ENCODE results near the gene TMEM253.

Gene TMEM253

DNA sequence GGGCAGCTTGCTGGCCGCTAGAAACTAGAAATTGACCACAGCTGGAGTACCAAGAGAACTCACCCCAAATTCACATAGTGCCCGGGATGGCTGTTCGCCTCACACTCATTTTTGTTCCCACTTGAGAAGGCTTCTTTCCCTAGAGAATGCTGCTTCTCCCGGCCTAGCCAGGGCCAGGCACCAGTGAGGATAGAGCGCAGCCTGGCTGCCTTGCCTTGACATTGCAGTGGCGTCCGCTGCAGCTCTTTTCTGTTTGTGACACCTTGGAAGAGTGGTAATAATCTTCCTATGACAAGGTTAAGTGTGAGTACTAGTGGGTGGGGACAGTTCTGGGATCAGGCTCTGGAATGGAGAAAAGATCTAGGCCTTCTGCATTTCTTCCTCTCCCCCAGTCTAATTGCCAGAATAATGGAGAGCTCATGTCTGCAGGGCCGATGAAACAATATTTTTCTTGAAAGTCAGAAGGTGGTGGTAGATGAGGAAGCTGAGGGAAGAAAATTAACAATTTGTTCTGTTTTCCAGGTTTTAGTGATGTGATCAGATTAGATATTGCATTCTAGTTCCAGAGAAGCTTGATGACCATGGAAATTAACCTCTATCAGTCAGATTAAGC lies 3.7 kb downstream of the TMEM253 start:
- DNase-seq (ENCODE audit: low read depth) = peak; percentile 80

- no peak for DNase-seq (ENCODE audit: low read depth)
Measured at GRCh38 chr14:21105095-21105494, 4.2 kb downstream of the TMEM253 start.

DNA sequence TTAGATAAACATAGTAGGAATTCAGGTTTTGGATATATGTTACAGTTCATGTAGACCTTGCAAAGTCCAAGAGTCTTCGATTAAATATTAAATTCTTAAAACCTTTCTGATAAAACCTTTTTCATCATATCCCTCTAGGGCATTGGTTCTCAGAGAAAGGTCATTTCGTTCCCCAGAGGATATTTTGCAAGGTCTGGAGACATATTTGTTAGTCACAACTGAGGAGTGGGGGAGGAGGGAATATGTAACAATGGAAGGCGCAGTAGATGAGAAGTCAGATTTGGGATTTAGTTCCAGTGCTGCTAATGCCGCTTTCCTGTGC lies 5.3 kb downstream of the TMEM253 start:
- peak; percentile 77 for DNase-seq (ENCODE audit: low read depth)

GRCh38 chr14:21106498-21107282 lies 5.8 kb downstream of the TMEM253 start:
- peak; percentile 72 for DNase-seq (ENCODE audit: low read depth)

GRCh38 chr14:21107283-21107800 lies 6.5 kb downstream of the TMEM253 start:
- DNase-seq (ENCODE audit: low read depth) = peak; percentile 14

DNA sequence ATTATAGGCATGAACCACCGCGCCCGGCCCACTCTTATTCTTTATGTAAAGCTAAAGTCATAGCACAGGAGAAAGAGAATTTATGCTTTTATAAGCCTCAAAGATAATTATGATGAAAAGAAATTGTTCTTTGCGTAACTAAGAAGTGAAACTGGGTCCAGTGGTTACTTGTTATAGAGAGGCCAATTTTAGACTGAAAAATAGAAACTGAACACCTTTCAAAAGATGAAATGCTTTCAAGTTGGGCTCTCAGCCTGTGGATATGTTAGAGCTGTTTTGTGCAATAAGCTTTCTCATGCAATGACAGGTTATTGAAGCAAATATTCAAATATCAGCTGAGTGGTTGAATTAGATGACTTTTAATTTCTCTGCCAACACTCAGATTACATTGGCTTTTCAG lies 7.9 kb downstream of the TMEM253 start:
- no peak for DNase-seq (ENCODE audit: low read depth)

DNA sequence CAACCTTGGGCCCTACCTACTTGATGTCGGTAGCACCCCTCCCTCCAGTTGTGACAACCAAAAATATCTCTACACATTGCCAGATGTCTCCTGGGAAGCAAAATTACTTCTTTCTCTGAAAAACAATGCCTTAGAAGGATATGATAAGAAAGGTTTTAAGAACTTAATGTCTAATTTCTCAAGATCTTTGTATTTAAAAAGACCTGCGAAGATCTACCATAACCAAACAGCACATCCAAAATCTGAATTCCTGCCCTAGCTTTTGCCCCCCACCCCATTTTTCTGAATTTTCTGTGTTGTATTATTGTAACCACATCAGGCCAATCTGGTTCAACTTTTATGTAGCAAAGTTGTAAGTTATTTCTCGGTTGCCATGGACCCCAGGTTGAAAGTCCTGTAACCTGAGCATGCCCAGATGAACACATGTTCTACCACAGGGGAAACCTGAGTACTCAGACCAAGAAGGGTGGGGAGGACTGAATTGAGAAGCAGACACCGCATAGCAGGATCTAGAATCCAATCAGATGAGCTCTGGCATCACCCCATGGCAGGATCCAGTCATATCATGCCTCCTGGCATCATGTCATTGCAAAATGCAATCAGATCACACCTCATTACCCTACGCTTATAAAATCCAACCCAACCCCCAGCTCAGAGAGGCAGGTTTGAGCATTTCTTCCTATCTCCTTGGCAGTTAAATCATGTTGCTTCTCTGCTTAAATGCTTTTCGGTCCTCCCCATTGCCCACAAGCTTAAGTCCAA lies 8.7 kb downstream of the TMEM253 start:
- no peak for DNase-seq (ENCODE audit: low read depth)

DNA sequence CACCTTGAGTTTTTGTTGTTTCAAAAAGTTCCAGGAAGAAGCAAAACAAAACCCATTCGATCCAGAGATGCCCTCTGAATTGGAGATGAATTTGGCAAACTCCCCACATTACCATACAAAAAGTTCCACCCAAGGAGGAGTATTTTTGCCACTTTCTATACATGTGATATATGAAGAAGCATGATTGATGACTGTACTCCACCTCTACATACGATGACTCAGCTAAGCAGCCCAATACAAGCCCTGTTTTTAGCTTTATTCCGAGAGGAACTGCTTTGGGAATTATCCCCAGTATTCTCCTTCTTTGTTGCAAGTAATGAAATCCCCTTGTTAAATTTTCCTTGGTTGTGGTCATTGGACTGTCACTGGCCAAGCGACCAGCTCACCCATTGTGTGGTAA lies 11.4 kb downstream of the TMEM253 start:
- no peak for DNase-seq (ENCODE audit: low read depth)

DNA sequence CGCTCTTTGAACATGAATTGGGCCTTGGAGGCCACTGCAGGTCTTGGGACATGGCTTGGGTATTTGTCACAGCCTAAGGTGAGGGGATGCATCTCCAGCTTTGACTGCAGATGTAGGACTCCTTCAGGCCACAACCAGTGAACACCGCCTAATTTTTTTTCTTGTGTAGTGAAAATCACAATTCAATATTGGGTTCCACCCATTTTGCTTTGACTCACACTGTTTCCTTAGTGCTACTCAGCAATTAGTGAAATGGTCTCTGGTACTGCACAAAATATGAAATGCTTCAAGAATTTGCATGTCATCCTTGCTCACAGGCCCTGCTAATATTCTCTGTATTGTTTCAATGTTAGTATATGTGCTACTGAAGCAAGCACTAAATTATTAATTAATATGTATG lies 12.5 kb downstream of the TMEM253 start:
- DNase-seq (ENCODE audit: low read depth) = no peak

GRCh38 chr14:21118933-21119332 lies 18.1 kb downstream of the TMEM253 start:
- no peak for DNase-seq (ENCODE audit: low read depth)

DNA sequence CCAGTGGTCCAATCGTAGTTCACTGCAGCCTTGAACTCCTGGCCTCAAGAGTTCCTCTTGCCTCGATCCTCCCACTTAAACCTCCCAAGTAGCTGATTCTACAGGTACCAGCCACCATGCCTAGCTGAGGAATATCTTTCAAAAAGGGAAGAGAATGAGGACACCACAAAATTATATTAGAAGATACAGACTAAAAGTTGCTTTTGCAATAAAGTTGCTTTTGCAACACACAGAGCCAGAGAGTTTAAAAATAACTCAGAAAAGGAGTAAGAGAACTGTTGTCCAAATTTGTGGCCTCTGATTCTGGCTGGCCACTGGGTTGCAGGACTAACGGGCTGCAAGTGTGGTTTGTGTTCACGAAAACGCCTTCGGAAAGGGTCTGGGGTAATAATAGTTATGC lies 19.8 kb downstream of the TMEM253 start:
- DNase-seq (ENCODE audit: low read depth) = no peak

DNA sequence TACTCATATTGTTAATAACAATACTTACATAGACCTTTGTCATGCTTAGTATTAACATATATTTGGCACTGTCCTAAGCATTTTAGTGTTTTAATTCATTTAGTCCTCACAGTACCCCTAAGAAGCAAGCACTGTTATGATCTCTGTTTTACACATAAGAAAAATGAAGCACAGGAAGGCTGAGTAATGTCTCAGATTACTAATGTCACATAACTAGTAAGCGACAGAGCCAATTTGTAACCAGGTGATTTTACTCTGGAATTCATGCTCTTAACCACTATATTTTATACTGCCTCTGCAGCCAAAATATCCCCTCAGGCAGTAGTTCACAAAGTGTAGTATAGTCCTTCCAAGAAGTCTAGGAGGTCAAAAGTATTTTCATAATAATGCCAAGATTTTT lies 20.3 kb downstream of the TMEM253 start:
- no peak for DNase-seq (ENCODE audit: low read depth)

- DNase-seq (ENCODE audit: low read depth) = no peak
Measured at GRCh38 chr14:21123429-21123828, 22.6 kb downstream of the TMEM253 start.

- no peak for DNase-seq (ENCODE audit: low read depth)
Measured at GRCh38 chr14:21133901-21134300, 33.0 kb downstream of the TMEM253 start.

GRCh38 chr14:21136024-21136423 lies 35.2 kb downstream of the TMEM253 start:
- DNase-seq (ENCODE audit: low read depth) = no peak

DNA sequence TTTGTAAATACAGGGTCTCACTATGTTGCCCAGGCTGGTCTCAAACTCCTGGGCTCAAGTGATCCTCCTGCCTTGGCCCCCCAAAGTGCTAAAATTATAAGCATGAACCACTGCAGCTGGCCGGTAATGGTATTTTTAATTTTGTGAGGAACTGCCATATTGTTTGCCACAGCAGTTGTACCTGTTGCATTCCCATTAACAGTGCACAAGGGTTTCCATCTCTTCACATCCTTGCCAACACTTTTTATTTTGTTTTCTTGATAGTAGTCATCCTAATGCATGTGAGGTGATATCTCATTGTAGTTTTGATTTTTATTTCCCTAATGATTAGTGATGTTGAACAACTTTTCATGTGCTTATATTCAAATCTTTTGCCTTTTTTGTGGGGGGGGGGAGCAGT lies 41.5 kb downstream of the TMEM253 start:
- no peak for DNase-seq (ENCODE audit: low read depth)

DNA sequence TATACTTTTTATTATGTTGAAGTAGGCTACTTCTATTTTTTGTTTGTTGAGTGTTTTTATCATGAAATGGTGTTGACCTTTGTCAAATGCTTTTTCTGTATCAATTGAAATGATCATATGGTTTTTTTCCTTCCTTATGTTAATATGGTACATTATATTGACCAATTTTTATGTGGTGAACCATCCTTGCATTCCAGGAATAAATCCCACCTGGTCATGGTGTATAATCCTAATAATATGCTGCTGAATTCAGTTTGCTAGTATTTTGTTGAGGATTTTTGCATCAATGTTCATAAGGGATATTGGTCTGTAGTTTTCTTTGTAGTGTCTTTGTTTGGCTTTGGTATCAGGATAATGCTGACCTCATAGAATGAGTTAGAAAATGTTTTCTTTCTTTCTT lies 44.6 kb downstream of the TMEM253 start:
- no peak for DNase-seq (ENCODE audit: low read depth)

DNA sequence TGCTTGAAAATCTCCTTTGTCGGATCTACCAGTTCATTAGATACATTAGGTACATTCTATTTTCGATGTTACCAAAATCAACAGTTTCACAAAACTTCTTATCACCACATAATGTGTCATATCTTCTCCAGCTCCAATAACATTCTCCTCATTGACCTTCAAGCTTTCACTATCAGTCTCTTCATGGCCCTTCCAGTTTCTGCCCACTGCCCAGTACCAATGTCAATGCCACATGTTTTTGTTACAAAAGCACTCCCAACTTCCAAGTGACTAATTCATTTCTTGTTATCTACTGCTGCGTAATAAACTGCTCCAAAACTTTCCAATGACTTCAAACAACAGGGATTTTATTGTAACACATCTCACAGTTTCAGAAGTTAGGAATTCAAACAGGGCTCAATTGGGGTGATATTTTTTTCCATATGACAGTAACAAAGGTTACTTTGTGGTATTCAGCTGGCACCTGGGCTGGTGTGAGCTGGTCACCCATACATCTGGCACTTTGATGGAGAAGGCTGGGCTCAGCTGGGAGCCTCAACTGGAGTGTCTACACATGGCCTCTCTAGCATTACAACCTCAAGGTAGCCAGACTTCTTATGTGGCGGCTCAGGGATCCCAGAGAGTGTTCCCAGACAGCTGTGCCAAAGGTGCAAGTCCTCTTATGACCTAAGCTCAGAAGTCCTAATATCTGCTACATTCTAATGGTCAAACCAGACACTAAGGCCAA lies 48.9 kb downstream of the TMEM253 start:
- DNase-seq (ENCODE audit: low read depth) = no peak
